Measurements from ENCODE around the gene TBC1D4.
"Not testable (repeated sequence)": the region's sequence is repeated elsewhere in the genome, so short reads cannot be mapped to it uniquely, and the experiment has no call there.

The TBC1D4 gene

GRCh38 chr13:75363371-75363770 lies 118.6 kb downstream of the TBC1D4 start:
- no peak for DNase-seq (ENCODE audit: low read depth in 1 of 2, low spot score in 1 of 2)

- no peak for DNase-seq (ENCODE audit: low read depth in 1 of 2, low spot score in 1 of 2)
These were observed 119.9 kb downstream of the TBC1D4 start for GRCh38 chr13:75362026-75362425.

DNA sequence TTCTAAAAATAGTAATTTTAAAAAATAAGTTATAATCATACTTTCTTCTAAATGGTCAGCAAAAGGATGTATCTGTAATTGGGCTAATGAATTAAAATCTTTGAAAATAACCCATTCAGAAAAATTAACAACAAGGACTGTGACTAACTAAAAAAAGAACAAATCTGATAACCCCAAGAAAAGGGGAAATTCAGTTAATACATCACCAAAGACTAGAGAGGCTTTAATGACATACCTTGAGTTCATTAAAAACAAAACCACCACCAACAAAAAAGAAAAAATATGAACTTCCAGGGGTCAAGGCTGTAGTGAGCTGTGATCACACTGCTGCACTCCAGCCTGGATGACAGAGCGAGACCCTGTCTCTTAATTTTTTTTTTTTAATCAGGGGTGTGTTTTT lies 121.8 kb downstream of the TBC1D4 start:
- DNase-seq (ENCODE audit: low read depth in 1 of 2, low spot score in 1 of 2): no peak

GRCh38 chr13:75359266-75359665 lies 122.7 kb downstream of the TBC1D4 start:
- no peak for DNase-seq (ENCODE audit: low read depth in 1 of 2, low spot score in 1 of 2)

DNA sequence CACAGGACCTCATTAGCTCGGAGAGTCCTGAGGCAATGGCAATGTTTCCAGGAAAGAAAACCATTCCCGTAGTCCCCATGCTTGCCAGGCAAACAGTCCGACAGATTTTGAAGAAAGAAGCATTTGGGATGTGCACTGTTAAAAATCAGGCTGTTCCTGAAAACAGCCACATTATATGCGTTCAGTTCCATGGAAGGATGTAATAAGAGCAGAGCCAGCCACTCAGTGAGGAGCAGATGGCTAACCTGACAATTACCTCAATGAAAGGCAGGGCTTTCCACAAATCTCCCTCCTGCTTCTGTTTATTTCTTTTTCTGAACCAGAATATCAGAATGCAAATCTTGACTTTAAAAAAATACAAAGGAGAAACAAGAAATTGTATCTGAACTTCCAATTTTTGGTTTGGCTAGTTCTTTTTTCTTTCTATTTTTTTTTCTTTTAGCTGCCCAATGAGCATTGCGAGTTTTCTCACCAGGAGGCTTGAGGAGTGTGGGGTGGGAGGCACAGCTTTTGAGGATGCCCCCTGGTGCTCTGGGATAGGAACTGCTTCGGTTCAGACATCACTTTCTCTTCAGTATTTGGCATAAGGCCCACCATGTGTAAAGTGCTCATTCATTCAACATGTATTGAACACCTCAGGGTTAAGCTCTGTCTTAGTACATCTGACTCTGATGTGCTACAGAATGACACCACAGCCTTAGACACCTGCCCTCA lies 124.2 kb downstream of the TBC1D4 start:
- DNase-seq (ENCODE audit: low read depth in 1 of 2, low spot score in 1 of 2): peak in 1 of 2 donors; percentile 25

DNA sequence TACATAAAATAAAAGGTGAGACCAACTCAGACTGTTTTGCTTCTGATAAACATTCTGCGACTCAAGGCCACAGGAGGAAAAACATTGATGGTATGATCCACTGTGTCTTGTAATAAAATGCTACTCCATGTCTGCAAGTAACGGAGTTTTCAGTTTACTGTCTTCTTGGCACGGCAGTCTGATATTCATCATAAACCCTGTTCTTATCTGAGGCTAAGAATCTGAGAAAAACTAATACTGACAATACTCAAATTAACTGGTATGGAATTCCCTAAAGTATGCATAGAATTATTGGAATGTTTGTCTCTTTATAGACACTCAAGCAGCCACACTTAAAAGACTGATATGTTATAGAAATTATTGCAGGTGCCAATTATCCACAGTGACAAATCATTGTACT lies 125.5 kb downstream of the TBC1D4 start:
- DNase-seq (ENCODE audit: low read depth in 1 of 2, low spot score in 1 of 2): no peak

- DNase-seq (ENCODE audit: low read depth in 1 of 2, low spot score in 1 of 2): no peak
These were observed 126.4 kb downstream of the TBC1D4 start for GRCh38 chr13:75355609-75356008.

DNA sequence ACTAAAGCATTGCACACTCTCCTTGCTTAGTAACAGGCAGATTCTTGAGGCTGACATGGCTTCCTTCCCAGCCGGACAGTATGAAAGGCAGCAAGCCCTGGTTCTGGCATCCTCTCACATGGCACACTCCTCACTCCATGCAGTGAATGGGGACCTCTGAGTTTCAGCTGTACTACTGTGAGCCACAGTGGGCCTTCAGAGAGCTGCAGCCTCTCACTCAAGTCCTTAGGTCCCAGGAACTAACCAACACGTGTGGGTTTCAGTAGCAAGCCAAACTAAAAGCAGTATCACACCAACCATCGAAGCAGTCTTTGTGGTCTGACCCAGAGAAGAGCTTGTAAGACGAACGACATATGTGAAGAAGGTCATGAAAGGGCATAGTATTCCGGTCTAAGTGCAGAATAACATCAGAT lies 128.2 kb downstream of the TBC1D4 start:
- DNase-seq (ENCODE audit: low read depth in 1 of 2, low spot score in 1 of 2): no peak

- DNase-seq (ENCODE audit: low read depth in 1 of 2, low spot score in 1 of 2): no peak
These were observed 129.2 kb downstream of the TBC1D4 start for GRCh38 chr13:75352641-75353327.

DNA sequence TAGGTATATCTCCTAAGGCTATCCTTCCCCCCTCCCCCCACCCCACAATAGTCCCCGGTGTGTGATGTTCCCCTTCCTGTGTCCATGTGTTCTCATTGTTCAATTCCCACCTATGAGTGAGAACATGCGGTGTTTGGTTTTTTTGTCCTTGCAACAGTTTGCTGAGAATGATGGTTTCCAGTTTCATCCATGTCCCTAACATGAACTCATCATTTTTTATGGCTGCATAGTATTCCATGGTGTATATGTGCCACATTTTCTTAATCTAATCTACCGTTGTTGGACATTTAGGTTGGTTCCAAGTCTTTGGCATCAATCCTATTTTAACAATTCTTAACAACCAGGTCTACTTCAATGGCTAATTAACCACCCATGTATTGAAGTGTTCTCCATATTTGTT lies 130.4 kb downstream of the TBC1D4 start:
- DNase-seq (ENCODE audit: low read depth in 1 of 2, low spot score in 1 of 2): not testable (repeated sequence)

GRCh38 chr13:75347925-75348324 lies 134.0 kb downstream of the TBC1D4 start:
- no peak for DNase-seq (ENCODE audit: low read depth in 1 of 2, low spot score in 1 of 2)

GRCh38 chr13:75347457-75347856 lies 134.5 kb downstream of the TBC1D4 start:
- no peak for DNase-seq (ENCODE audit: low read depth in 1 of 2, low spot score in 1 of 2)

GRCh38 chr13:75345193-75345592 lies 136.8 kb downstream of the TBC1D4 start:
- DNase-seq (ENCODE audit: low read depth in 1 of 2, low spot score in 1 of 2): no peak

DNA sequence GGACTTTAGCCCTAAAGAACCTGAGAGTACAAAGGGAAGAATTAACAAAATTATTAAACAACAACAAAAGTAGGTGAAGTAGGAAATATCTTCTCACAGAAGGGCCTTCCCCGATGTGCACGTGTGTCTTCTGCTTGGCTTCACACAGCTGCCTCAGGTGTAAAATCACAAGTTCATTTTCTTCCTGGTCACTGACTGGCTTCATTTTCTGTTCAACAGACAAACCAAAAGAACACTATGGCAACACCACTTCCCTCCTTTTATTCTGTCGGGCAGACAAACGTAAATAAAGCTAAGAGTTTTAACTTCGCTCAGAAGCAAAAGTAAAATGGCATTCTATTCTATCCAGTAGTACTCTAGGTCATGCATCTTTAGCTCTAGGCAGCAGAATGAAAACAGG lies 140.9 kb downstream of the TBC1D4 start:
- DNase-seq (ENCODE audit: low read depth in 1 of 2, low spot score in 1 of 2): no peak

- DNase-seq (ENCODE audit: low read depth in 1 of 2, low spot score in 1 of 2): no peak
These were observed 142.2 kb downstream of the TBC1D4 start for GRCh38 chr13:75339635-75340374.

DNA sequence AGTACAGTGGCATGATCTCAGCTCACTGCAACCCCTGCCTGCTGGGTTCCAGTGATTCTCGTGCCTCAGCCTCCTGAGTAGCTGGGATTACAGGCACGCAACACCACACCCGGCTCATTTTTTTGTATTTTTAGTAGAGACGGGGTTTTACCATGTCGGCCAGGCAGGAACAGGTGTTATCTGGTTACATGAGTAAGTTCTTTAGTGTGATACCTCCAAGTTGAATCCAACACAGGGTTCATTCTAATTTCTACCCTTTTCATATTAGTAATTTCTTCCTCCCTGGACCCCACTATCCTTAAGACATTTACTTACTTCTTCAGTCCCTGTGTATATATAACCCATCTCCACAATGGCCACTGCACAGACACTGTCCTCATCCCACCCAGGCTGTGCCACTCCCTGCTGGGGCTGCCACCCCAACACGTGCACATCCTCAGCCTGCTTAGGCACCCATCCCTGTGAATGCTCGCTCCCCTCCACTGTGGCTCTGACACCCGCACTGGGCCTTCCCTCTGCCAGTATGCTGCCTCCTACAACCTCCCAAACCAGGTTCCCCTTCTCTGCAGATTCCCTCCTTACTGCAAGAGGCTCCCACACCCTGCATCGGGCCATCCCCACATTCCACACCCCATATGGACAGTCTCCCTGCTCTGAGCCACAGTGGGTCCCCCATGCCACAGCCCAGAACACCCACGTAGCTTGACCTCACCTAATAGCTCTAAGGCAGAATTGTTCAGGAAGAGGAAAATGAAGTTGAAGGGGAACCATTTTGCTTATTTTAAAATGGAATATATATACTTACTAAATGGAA lies 147.1 kb downstream of the TBC1D4 start:
- DNase-seq (ENCODE audit: low read depth in 1 of 2, low spot score in 1 of 2): no peak

DNA sequence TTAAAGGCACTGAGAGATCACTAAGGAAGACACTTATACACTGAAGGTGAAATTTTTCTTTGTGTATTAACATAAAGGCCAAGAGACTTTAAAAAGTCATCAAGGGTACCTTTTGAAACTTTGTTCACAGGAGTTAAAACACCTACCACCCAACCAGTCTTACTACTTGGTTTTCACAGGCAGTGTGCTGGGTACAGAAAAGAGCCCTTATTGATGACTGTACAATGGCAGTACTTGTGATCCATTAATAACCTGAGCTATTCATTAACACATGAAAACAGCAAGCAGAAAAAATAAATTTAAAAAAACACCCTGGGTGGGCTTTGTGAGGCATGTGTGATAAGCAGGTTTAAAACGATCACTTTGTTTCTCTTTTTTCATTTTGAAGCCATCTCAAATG lies 148.9 kb downstream of the TBC1D4 start:
- DNase-seq (ENCODE audit: low read depth in 1 of 2, low spot score in 1 of 2): no peak

GRCh38 chr13:75331792-75332349 lies 150.1 kb downstream of the TBC1D4 start:
- DNase-seq (ENCODE audit: low read depth in 1 of 2, low spot score in 1 of 2): no peak

DNA sequence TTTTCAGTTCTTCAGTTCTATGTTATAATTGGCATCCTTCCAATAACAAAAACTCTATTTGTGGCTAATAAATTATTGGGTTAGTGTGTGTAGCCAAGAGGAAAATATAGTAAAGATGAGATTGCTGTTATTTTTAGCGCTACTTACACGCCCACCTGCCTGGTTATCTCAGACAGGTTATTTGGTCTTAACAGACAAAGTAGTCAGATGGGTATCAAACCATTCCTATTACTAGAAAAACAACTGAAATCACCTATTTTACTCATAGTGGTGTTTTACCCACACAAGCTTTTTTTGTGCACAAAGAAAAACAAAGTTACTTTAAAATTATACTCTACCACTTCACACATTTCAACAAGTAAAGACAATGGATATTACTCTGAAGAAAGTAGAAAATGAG lies 151.2 kb downstream of the TBC1D4 start:
- DNase-seq (ENCODE audit: low read depth in 1 of 2, low spot score in 1 of 2): no peak

DNA sequence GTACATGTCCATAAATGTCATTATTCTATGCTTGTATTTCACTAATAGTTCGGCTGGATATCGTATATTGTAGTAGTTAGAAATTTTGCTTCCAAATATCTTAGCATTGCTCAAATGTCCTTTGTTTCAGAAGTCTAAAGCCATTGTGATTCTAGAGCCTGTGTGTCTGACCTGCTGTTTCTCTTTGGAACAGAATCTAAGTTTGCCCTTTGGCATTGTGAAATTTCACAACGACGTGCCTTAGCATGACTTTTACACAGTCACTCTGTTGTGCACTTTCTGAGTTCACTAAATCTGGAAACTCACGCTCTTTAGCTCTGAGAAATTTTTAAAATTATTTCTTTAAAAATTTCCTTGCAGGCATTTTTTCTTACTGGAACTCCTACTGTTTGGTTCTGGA lies 152.2 kb downstream of the TBC1D4 start:
- no peak for DNase-seq (ENCODE audit: low read depth in 1 of 2, low spot score in 1 of 2)

GRCh38 chr13:75329097-75329496 lies 152.9 kb downstream of the TBC1D4 start:
- DNase-seq (ENCODE audit: low read depth in 1 of 2, low spot score in 1 of 2): no peak

Measured in activated T-helper 1 cell treated with anti-CD3 and anti-CD28 coated beads, Interleukin-2, amount 50 U/mL, for 16 hours (primary cell).